Esophagus squamous epithelium (tissue), 5 donors: ENCODE data around the gene BRD7. TPM values are rescaled to one million over a fixed set of nuclear protein-coding genes. Genes with fewer than 3 reads are reported as not detected.
A peak's percentile ranks its signal among the peaks of the same experiment; 100 is the strongest.

ENCODE experiments used
- DNase-seq: peaks from one replicate; lab custom pipeline; 2025; lab: John Stamatoyannopoulos, UW
- H3K27ac ChIP-seq, 4 donors: fragments of 200-600 bp; sonication (generic); one replicate each; pipeline ENCODE4 v1.5.1; 2016 to 2019; ENCODE audit warnings: mild to moderate bottlenecking in 1 of 4
- H3K27me3 ChIP-seq, 4 donors: fragments of 200-600 bp; sonication (generic); 1 replicate in 3 of 4; 2 replicates in 1 of 4; pipeline versions ENCODE4 v1.5.1 to v1.6.0; 2017 to 2021; ENCODE audit warnings: antibody characterized with exemption in 1 of 4
- H3K36me3 ChIP-seq, 3 donors: fragments of 200-600 bp; sonication (generic); one replicate each; pipeline ENCODE4 v1.5.1; 2016 to 2019
- H3K4me1 ChIP-seq, 3 donors: fragments of 200-600 bp; sonication (generic); one replicate each; pipeline ENCODE4 v1.5.1; 2017 to 2019
- H3K4me3 ChIP-seq, 4 donors: fragments of 200-600 bp; sonication (generic); 1 replicate in 3 of 4; 2 replicates in 1 of 4; pipeline ENCODE4 v1.5.1; 2016 to 2019; ENCODE audit warnings: mild to moderate bottlenecking in 2 of 4, moderate library complexity in 1 of 4
- H3K9me3 ChIP-seq, 3 donors: fragments of 200-600 bp; sonication (generic); one replicate each; pipeline ENCODE4 v1.5.1; 2016 to 2019
- POLR2A ChIP-seq, 4 donors: fragments of 450-650 bp; IDR thresholded peaks; one replicate each; pipeline ENCODE4 v1.6.1; 2017; ENCODE audit warnings: antibody characterized with exemption in 4 of 4, mild to moderate bottlenecking in 4 of 4, moderate library complexity in 3 of 4
- WGBS, 2 donors: methylation state at CpG; one replicate each; pipeline ENCODE4 v1.1.5; 2018; 5-methylcytosine and 5-hydroxymethylcytosine counted together
- intact Hi-C: fragments of 100-400 bp; cut with DNase I; formaldehyde crosslinking; loops from one replicate; pipeline ENCODE4 v1.15.0; 2022
- total RNA-seq, 4 donors: library from RNA; depleted of rRNA; stranded (reverse); fragments of >200 nt; gene quantifications; one replicate each; pipeline ENCODE4 v1.1.0, GENCODE V29; 2016
- TF ChIP-seq, protein P1 (sequence below), 6 experiments: fragments of 450-650 bp in 4 of 6; fragments of 200-600 bp in 2 of 6; sonication (generic) in 2 of 6; IDR thresholded peaks; one replicate each; pipeline ENCODE4 v1.5.1; 2016 to 2019; ENCODE audit warnings: antibody characterized with exemption in 6 of 6, mild to moderate bottlenecking in 4 of 6, moderate library complexity in 4 of 6
- donor health status: DM: yes; HTN: yes; CAD: no.

Gene BRD7
- total RNA-seq, 4 donors from 2014 or later, result 42.0 to 81.9 (median 51.4) TPM

DNA sequence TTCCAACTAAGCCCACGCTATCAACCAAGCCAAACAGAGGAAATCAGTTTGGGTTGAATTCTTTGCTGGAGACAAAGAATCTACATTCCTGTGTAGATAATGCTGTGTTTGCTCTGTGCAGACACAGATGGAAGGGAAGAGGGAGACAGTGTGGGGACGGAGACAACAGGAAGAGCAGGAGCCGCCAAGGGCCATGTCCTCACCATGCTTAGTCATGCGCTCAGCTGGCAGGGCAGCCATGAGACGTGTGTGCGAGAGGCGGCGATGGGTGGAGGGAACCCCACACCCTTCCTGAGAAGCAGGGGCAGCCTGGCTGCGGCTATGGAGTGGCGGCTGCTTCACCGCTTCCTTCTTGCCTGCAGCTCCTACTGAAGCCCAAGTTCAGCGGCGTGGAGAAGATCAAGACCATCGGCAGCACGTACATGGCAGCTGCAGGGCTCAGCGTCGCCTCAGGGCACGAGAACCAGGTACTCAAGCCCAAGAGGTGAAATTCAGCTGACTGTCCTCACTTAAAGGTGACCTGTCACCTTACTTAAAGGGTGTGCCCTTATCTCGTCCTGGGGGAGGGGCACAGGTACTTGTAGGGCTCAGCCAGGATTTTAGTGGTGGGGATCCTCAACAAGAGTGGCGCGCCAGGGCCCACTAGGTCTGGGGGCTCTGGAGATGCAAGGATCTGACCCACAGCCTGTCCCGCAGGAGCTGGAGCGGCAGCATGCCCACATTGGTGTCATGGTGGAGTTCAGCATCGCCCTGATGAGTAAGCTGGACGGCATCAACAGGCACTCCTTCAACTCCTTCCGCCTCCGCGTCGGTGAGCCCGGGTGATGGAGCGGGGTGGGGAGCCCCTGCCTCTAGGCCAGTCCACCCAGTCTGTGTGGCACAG, 55.0 kb downstream of the BRD7 start:
- Histone ChIP-seq H3K27ac (peak overlapping the region in 2 of 4 donors; percentile 45), H3K36me3 (peaks cover 6 to 81% (median 36%) of the 10 kb centered on the region in 3 donors), H3K4me3 (no peak overlapping the region), H3K9me3 (no peaks in the 10 kb centered on the region), H3K27me3 (no peaks in the 10 kb centered on the region), H3K4me1 (peaks cover 9 to 20% (median 11%) of the 10 kb centered on the region in 3 donors)
- TF ChIP-seq POLR2A (IDR thresholded peaks at IDR 0.05), result no peak
- TF ChIP-seq, protein P1, sequence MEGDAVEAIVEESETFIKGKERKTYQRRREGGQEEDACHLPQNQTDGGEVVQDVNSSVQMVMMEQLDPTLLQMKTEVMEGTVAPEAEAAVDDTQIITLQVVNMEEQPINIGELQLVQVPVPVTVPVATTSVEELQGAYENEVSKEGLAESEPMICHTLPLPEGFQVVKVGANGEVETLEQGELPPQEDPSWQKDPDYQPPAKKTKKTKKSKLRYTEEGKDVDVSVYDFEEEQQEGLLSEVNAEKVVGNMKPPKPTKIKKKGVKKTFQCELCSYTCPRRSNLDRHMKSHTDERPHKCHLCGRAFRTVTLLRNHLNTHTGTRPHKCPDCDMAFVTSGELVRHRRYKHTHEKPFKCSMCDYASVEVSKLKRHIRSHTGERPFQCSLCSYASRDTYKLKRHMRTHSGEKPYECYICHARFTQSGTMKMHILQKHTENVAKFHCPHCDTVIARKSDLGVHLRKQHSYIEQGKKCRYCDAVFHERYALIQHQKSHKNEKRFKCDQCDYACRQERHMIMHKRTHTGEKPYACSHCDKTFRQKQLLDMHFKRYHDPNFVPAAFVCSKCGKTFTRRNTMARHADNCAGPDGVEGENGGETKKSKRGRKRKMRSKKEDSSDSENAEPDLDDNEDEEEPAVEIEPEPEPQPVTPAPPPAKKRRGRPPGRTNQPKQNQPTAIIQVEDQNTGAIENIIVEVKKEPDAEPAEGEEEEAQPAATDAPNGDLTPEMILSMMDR (IDR thresholded peaks at IDR 0.05), result no peak
- 65 to 68% methylated on average over 11 to 22 of the region's 31 CpGs for WGBS, 2 donors
- intact Hi-C loops, result no loop called here
- no peak for DNase-seq

GRCh38 chr16:50311891-50312501, 56.8 kb downstream of the BRD7 start:
- Histone ChIP-seq H3K4me3 (no peak overlapping the region), H3K27me3 (no peaks in the 10 kb centered on the region), H3K9me3 (no peaks in the 10 kb centered on the region), H3K36me3 (peaks cover 6 to 77% (median 34%) of the 10 kb centered on the region in 3 donors), H3K4me1 (peaks cover 9 to 20% (median 11%) of the 10 kb centered on the region in 3 donors), H3K27ac (no peak overlapping the region)
- 93 to 95% methylated on average over 8 to 12 of the region's 22 CpGs for WGBS, 2 donors
- intact Hi-C loops, result no loop called here
- DNase-seq, result no peak
- TF ChIP-seq POLR2A (IDR thresholded peaks at IDR 0.05), result no peak
- TF ChIP-seq, protein P1 (IDR thresholded peaks at IDR 0.05), result no peak

DNA sequence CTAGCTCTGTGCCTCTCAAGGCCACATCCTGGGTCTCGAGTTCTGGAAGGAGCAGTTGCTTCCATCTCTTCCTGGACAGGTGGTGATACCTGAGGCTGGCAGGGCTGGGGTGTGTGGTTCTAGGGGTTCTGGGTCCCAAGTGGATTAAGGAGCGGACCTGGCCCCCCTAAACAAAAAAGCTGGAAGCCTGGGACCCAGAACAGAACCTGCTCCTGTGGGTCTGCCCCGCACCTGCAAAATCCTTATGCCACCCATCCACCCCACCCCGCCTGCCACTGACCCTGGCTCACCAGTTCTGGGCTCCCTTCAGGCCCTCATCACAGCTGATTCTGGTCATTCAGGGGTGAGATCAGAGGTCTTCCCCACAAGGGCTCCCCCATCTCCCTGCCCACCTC, 57.7 kb downstream of the BRD7 start:
- intact Hi-C loops, result no loop called here
- no peak for TF ChIP-seq POLR2A (IDR thresholded peaks at IDR 0.05)
- TF ChIP-seq, protein P1 (IDR thresholded peaks at IDR 0.05), result no peak
- H3K36me3 ChIP-seq, result peaks cover 6 to 76% (median 26%) of the 10 kb centered on the region in 3 donors
- H3K4me1 ChIP-seq, result peaks cover 9 to 20% (median 11%) of the 10 kb centered on the region in 3 donors
- WGBS, 2 donors, result 83 to 88% methylated on average over 2 to 3 of the region's 4 CpGs
- no peaks in the 10 kb centered on the region for H3K9me3 ChIP-seq
- no peak overlapping the region for H3K4me3 ChIP-seq
- H3K27ac ChIP-seq, result no peak overlapping the region
- H3K27me3 ChIP-seq, result no peaks in the 10 kb centered on the region
- no peak for DNase-seq

GRCh38 chr16:50310308-50311133, 58.3 kb downstream of the BRD7 start:
- WGBS, 2 donors, result 14 to 72% methylated on average over 1 to 8 of the region's 18 CpGs
- intact Hi-C loops, result no loop called here
- peaks cover 6 to 76% (median 20%) of the 10 kb centered on the region in 3 donors for H3K36me3 ChIP-seq
- no peak for DNase-seq
- no peak overlapping the region for H3K4me3 ChIP-seq
- no peaks in the 10 kb centered on the region for H3K27me3 ChIP-seq
- TF ChIP-seq, protein P1 (IDR thresholded peaks at IDR 0.05), result no peak
- no peak for TF ChIP-seq POLR2A (IDR thresholded peaks at IDR 0.05)
- no peak overlapping the region for H3K27ac ChIP-seq
- peaks cover 9 to 20% (median 11%) of the 10 kb centered on the region in 3 donors for H3K4me1 ChIP-seq
- H3K9me3 ChIP-seq, result no peaks in the 10 kb centered on the region
